ENCODE data around the gene AFG1L.

- no peak for TF ChIP-seq CTCF (conservative IDR thresholded peaks at IDR 0.05; ENCODE audit: low read depth in 2 of 2)
- no peak for TF ChIP-seq EZH2 (IDR thresholded peaks at IDR 0.05; ENCODE audit: low read depth, unreplicated experiment)
- no peak for TF ChIP-seq POLR2AphosphoS5 (IDR thresholded peaks at IDR 0.05; ENCODE audit: low read depth)
- no peak for TF ChIP-seq EZH2phosphoT487 (IDR thresholded peaks at IDR 0.05; ENCODE audit: unreplicated experiment)
- no peak for TF ChIP-seq REST (IDR thresholded peaks at IDR 0.05; ENCODE audit: unreplicated experiment)
- TF ChIP-seq ETS1 (IDR thresholded peaks at IDR 0.05) = no peak
- TF ChIP-seq CREB1 (CRISPR knock-in tag; IDR thresholded peaks at IDR 0.05; ENCODE audit: low read depth) = no peak
- TF ChIP-seq STAT1 (IDR thresholded peaks at IDR 0.05; ENCODE audit: unreplicated experiment) = no peak
- TF ChIP-seq ZNF331 (CRISPR knock-in tag; IDR thresholded peaks at IDR 0.05; ENCODE audit: low read depth) = no peak
- TF ChIP-seq NANOG (IDR thresholded peaks at IDR 0.05; ENCODE audit: borderline replicate concordance) = no peak
- TF ChIP-seq JUNB (IDR thresholded peaks at IDR 0.05; ENCODE audit: unreplicated experiment) = no peak
Measured at GRCh38 chr6:108309844-108310243, 15.0 kb downstream of the AFG1L start.

Measured in GM23338 (cell line).